SK-N-MC (cell line): ENCODE data around the gene DTHD1.

Experiments used
- EZH2 ChIP-seq: fragments of 200-600 bp; sonication (generic); IDR thresholded peaks from one replicate; pipeline ENCODE4 v1.6.1; 2017; ENCODE audit warnings: antibody characterized with exemption
- POLR2AphosphoS5 ChIP-seq: IDR thresholded peaks from 2 replicates; pipeline ENCODE4 v1.6.1; 2012; ENCODE audit warnings: mild to moderate bottlenecking, low read depth, low read length, borderline replicate concordance

DNA sequence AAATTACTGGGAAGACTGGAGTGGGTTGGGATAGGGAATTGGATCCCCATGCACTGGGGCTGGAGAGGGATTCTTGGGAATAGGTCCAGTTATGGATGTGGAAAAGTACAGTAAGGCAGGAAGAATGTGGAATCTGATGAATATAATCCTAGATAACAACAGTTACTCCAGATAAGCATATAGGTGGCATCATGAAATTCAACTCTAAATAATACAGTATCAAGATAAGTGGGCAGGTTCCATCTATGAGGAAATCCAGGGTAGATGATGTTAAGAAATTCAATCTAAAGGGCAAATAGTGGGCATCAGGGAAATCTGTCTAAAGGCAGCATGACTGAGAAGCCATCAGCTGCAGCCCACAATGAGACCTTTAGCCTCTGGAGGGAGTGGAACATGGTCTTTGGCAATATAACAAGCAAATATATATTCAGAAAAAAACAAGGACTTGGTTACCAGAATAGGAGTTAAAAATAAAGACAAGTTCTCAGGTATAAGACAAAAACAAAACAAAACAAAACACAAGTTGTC lies 1.2 kb downstream of the DTHD1 start:
- TF ChIP-seq EZH2 (no peak), POLR2AphosphoS5 (no peak)
